Spinal cord (tissue), 10 donors: ENCODE measurements around the gene PALLD. TPM values are rescaled to one million over a fixed set of nuclear protein-coding genes. Genes with fewer than 3 reads are reported as not detected.
A peak's percentile ranks its signal among the peaks of the same experiment; 100 is the strongest.

Experiments used
- DNase-seq, 6 donors: peaks; one replicate each; pipeline versions ENCODE4 v3.0.0 to v3.0.0-alpha.2; 2013 to 2015; ENCODE audit warnings: low spot score in 6 of 6, low read depth in 4 of 6
- H3K27ac ChIP-seq: one replicate; pipeline ENCODE4 v1.5.1; 2013; ENCODE audit warnings: low read depth, low read length, control low read depth
- H3K27me3 ChIP-seq: one replicate; pipeline ENCODE4 v1.6.1; 2013; ENCODE audit warnings: low read length; ENCODE audit not compliant: control insufficient read depth, insufficient read depth
- H3K36me3 ChIP-seq: one replicate; pipeline ENCODE4 v1.6.1; 2013; ENCODE audit warnings: low read length; ENCODE audit not compliant: control insufficient read depth, insufficient read depth
- H3K4me1 ChIP-seq: one replicate; pipeline ENCODE4 v1.6.1; 2013; ENCODE audit warnings: low read length; ENCODE audit not compliant: control insufficient read depth, insufficient read depth
- H3K4me3 ChIP-seq: one replicate; pipeline ENCODE4 v1.5.1; 2013; ENCODE audit warnings: low read depth, low read length, control low read depth
- H3K9me3 ChIP-seq: one replicate; pipeline ENCODE4 v1.6.1; 2013; ENCODE audit warnings: low read length; ENCODE audit not compliant: control insufficient read depth, insufficient read depth
- WGBS: methylation state at CpG from one replicate; pipeline ENCODE4 v1.1.5; 2013; ENCODE audit warnings: missing lambda C conversion rate; ENCODE audit not compliant: insufficient coverage; 5-methylcytosine and 5-hydroxymethylcytosine counted together
- polyA plus RNA-seq, 2 donors: library from polyadenylated mRNA; unstranded; fragments of 120-200 nt; gene quantifications; one replicate each; pipeline ENCODE4 v1.2.1, GENCODE V29; 2013; ENCODE audit not compliant: insufficient read length in 2 of 2
- total RNA-seq, 2 donors: library from RNA; depleted of rRNA in 1 of 2; stranded (reverse); fragments of 120-200 nt in 1 of 2; fragments of >200 nt in 1 of 2; gene quantifications; one replicate each; pipeline versions ENCODE4 v1.2.3 to v1.2.4, GENCODE V29; 2013 to 2014
- donor health status: healthy.

The PALLD gene
- total and polyA plus RNA-seq, 4 donors = 45.9 to 71.1 (median 62.4) TPM

GRCh38 chr4:168817370-168817769, 320.5 kb downstream of the PALLD start:
- WGBS = no CpG with 5 or more reads among the region's 2 CpGs
- Histone ChIP-seq H3K4me1 (peaks cover 2% of the 10 kb centered on the region), H3K36me3 (no peaks in the 10 kb centered on the region), H3K4me3 (peak overlapping the region; percentile 33), H3K27me3 (no peaks in the 10 kb centered on the region), H3K9me3 (no peaks in the 10 kb centered on the region), H3K27ac (peak overlapping the region; percentile 81)
- no peak for DNase-seq

- H3K27me3 ChIP-seq = no peaks in the 10 kb centered on the region
- no peak for DNase-seq
- H3K9me3 ChIP-seq = no peaks in the 10 kb centered on the region
- H3K36me3 ChIP-seq = no peaks in the 10 kb centered on the region
- H3K27ac ChIP-seq = no peak overlapping the region
- H3K4me1 ChIP-seq = peaks cover 2% of the 10 kb centered on the region
- no peak overlapping the region for H3K4me3 ChIP-seq
- no CpG with 5 or more reads among the region's 5 CpGs for WGBS
These were observed 325.6 kb downstream of the PALLD start for GRCh38 chr4:168822481-168822880.

GRCh38 chr4:168825975-168826374, 329.1 kb downstream of the PALLD start:
- Histone ChIP-seq H3K9me3 (no peaks in the 10 kb centered on the region), H3K4me1 (no peaks in the 10 kb centered on the region), H3K4me3 (no peak overlapping the region), H3K36me3 (no peaks in the 10 kb centered on the region), H3K27ac (no peak overlapping the region), H3K27me3 (no peaks in the 10 kb centered on the region)
- no peak for DNase-seq
- no CpG with 5 or more reads among the region's 3 CpGs for WGBS

- whole genome bisulfite sequencing = 72% methylated on average over 3 of the region's 3 CpGs
These were observed 329.8 kb downstream of the PALLD start for GRCh38 chr4:168826620-168827019.

GRCh38 chr4:168830777-168831512, 334.1 kb downstream of the PALLD start:
- Histone ChIP-seq H3K36me3 (no peaks in the 10 kb centered on the region), H3K27me3 (no peaks in the 10 kb centered on the region), H3K27ac (peak overlapping the region; percentile 92), H3K9me3 (no peaks in the 10 kb centered on the region), H3K4me3 (peak overlapping the region; percentile 91), H3K4me1 (peaks cover 16% of the 10 kb centered on the region)
- no peak for DNase-seq
- WGBS = 83% methylated on average over 1 of the region's 6 CpGs

More at GRCh38 chr4:168826620-168827019, 329.8 kb downstream of the PALLD start:
- Histone ChIP-seq H3K9me3 (no peaks in the 10 kb centered on the region), H3K27me3 (no peaks in the 10 kb centered on the region), H3K27ac (no peak overlapping the region), H3K36me3 (no peaks in the 10 kb centered on the region), H3K4me3 (no peak overlapping the region), H3K4me1 (peaks cover 3% of the 10 kb centered on the region)
- no peak for DNase-seq

GRCh38 chr4:168831585-168831918, 334.7 kb downstream of the PALLD start:
- WGBS = 0% methylated on average over 10 of the region's 14 CpGs
- H3K4me1 ChIP-seq = peaks cover 16% of the 10 kb centered on the region
- DNase-seq = no peak

GRCh38 chr4:168831919-168832762, 335.3 kb downstream of the PALLD start:
- H3K27ac ChIP-seq = peak overlapping the region; percentile 92
- H3K9me3 ChIP-seq = no peaks in the 10 kb centered on the region
- DNase-seq = peak in 3 of 6 donors; percentile 64 to 92 (median 90)
- H3K4me1 ChIP-seq = peaks cover 16% of the 10 kb centered on the region
- WGBS = 0% methylated on average over 62 of the region's 68 CpGs
- no peaks in the 10 kb centered on the region for H3K27me3 ChIP-seq
- peak overlapping the region; percentile 91 for H3K4me3 ChIP-seq
- no peaks in the 10 kb centered on the region for H3K36me3 ChIP-seq

More at GRCh38 chr4:168831585-168831918, 334.7 kb downstream of the PALLD start:
- H3K9me3 ChIP-seq = no peaks in the 10 kb centered on the region
- H3K27me3 ChIP-seq = no peaks in the 10 kb centered on the region
- peak overlapping the region; percentile 91 for H3K4me3 ChIP-seq
- peak overlapping the region; percentile 92 for H3K27ac ChIP-seq
- no peaks in the 10 kb centered on the region for H3K36me3 ChIP-seq

- peak in 3 of 6 donors; percentile 36 to 83 (median 80) for DNase-seq
- WGBS = 1% methylated on average over 58 of the region's 59 CpGs
- no peaks in the 10 kb centered on the region for H3K27me3 ChIP-seq
These were observed 336.1 kb downstream of the PALLD start for GRCh38 chr4:168832763-168833575.

GRCh38 chr4:168833881-168834280, 337.0 kb downstream of the PALLD start:
- H3K27me3 ChIP-seq = no peaks in the 10 kb centered on the region
- H3K27ac ChIP-seq = peak overlapping the region; percentile 92
- DNase-seq = peak in 2 of 6 donors; percentile 43 to 61
- no peaks in the 10 kb centered on the region for H3K9me3 ChIP-seq
- H3K4me1 ChIP-seq = peaks cover 16% of the 10 kb centered on the region
- WGBS = no CpG with 5 or more reads among the region's 2 CpGs
- H3K4me3 ChIP-seq = peak overlapping the region; percentile 91
- no peaks in the 10 kb centered on the region for H3K36me3 ChIP-seq

More at GRCh38 chr4:168832763-168833575, 336.1 kb downstream of the PALLD start:
- no peaks in the 10 kb centered on the region for H3K9me3 ChIP-seq
- peaks cover 16% of the 10 kb centered on the region for H3K4me1 ChIP-seq
- H3K36me3 ChIP-seq = no peaks in the 10 kb centered on the region
- H3K27ac ChIP-seq = peak overlapping the region; percentile 92
- peak overlapping the region; percentile 91 for H3K4me3 ChIP-seq
